ENCODE results near the gene NAA50.

The NAA50 gene

DNA sequence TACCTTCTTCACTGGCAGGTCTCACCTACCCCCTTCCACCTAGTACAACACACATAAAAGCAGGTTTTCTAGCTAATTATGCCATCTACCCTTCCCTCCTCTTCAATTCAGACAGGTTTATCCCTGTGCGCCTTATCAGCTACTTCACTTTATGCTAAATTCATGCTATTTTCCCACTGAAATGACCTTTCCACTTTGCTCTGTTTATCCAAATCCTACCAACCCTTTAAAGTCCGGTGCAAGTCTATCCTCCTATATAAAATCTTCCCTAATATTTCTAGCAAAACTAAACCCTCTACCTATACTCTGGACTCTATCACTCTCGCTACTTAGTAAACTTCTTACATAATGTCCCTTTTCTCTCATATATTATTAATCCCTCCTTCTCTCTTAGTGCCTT is 55.6 kb downstream of the NAA50 start:
- FAIRE-seq = no peak
- DNase-seq (ENCODE audit: low spot score) = no peak

DNA sequence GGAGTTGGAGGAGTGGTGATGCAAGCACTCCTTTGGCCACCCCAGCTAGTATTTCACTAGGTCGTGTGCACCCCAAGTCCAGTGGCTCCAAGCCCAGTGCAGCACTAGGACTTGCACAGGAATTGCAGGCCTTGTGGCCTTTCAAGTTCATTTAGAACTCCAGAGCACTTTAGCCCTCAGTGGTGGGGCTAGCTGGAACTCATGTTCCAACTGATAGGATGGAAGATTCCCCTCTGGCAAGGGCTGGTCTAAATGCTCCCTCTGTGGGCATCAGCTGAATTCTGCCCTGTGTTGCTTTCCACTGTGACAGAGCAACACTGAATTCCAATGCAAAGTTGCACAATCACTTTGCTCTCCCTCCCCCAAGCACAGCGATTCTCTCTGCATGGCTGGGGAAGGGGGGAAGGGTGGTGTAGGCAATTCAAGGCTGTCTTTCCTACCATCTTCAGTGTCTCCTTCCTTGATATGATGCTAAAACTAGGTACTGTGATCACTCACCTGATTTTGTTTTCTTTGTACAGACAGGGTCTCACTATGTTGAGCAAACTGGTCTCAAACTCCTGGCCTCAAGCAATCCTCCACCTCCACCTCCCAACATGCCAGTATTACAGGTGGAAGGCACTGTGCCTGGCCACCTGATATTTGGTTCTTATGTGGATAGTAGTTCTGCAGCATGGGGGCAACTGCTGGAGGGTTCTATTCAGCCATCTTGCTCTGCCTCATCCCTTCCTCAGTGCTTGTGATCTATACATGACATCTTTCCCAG is 59.9 kb downstream of the NAA50 start:
- no peak for DNase-seq (ENCODE audit: low spot score)
- FAIRE-seq = peak; percentile 74

DNA sequence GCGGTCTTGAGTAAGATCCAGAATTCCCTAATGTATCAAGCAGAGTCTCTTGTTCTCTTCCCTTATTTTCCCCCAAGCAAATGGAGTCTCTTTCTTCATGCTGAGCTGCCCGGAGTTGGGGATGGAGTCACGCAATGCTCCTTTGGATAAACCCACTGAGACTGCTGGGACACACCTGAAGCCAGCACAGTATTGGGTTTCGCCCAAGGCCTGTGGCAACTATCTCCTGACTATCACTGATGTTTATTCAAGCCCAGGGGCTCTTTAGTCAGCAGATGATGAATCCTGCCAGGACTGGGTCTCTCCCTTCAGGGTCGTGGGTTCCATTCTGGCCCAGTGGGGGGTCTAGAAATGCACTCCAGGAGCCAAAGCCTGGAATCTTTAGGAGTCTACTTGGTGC is 60.9 kb downstream of the NAA50 start:
- DNase-seq (ENCODE audit: low spot score) (no peak), FAIRE-seq (no peak)

DNA sequence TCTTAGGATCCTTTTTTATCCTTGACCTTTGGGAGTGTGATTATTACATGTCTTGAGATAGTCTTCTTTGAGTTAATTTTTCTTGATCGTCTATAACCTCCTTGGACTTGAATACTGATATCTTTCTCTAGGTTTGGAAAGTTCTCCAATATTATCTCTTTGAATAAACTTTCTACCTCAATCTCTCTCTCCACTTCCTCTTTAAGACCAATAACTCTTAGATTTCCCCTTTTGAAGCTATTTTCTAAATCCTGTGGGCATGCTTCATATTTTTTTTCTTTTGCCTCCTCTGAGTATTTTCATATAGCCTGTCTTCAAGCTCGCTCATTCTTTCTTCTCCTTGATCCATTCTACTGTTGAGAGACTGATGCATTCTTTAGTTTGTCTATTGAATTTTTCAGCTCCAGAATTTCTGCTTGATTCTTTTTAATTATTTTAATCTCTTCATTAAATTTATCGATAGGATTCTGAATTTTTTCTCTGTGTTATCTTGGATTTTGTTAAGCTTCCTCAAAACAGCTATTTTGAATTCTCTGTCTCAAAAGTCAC is 61.7 kb downstream of the NAA50 start:
- FAIRE-seq (no peak), DNase-seq (ENCODE audit: low spot score) (no peak)

DNA sequence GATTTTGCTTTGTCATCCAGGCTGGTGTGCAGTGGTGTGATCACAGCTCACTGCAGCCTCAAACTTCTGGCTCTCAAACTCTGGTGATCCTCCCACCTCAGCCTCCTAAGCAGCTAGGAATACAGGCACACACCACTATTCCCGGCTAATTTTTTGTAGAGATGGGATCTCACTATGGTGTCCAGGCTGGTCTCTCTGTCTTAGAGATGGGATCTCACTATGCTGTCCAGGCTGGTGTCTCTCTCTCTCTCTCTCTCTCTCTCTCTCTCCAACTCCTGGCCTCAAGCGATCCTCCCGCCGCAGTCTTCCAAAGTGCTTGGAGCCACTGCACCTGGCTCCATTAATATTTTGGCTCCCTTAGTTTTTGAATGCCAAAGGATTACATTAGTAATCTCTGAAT is 67.3 kb downstream of the NAA50 start:
- no peak for DNase-seq (ENCODE audit: low spot score)
- no peak for FAIRE-seq

DNA sequence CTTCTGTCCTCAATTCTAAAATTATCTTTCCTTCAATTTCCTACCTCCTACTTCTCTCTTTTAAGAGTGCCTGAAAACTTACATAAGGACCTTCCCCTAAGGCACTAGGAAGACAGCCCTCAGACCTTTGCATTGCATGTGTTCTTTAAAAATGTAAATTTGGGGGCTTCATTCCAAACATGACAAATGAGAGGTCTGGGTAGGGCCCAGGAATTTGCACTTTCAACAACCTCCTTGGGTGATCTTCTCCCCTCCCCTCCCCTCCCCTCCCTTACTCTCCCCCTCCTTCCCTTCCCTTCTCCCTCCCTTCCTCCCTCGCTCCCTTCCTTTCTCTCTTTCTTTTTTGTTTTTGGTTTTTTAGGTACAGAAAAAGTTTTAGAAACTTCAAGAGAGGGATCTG is 68.3 kb downstream of the NAA50 start:
- FAIRE-seq (no peak), DNase-seq (ENCODE audit: low spot score) (no peak)

DNA sequence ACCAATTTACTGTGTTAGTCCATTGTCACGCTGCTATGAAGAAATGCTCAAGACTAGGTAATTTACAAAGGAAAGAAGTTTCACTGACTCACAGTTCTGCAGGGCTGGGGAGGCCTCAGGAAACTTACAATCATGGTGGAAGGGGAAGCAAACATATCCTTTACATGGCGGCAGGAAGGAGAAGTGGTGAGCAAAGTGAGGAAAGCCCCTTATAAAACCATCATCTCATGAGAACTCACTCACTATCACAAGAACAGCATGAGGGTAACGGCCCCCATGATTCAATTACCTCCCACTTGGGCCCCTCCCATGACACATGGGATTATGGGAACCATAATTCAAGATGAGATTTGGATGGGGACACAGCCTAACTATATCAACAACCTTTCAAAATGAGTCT is 69.8 kb downstream of the NAA50 start:
- DNase-seq (ENCODE audit: low spot score) (no peak), FAIRE-seq (no peak)

DNA sequence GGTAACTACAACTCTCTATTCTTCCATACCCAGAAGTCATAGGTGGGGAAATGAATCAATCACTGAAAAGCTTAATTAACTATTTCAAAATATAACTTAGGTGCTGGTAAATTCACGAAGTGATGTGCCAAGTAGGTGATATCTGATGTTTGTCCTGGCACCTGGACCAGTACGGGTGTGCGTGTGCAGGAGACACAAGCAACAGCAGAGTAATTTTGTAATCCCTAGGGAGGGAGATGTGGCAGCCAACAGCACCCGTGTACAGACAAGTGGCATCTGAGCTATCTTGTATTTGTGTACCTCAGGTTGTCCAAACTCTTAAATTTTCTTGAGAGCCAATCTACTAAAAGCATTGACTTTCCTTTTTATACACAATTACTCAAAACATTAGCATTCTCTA is 72.5 kb downstream of the NAA50 start:
- FAIRE-seq (no peak), DNase-seq (ENCODE audit: low spot score) (no peak)

DNA sequence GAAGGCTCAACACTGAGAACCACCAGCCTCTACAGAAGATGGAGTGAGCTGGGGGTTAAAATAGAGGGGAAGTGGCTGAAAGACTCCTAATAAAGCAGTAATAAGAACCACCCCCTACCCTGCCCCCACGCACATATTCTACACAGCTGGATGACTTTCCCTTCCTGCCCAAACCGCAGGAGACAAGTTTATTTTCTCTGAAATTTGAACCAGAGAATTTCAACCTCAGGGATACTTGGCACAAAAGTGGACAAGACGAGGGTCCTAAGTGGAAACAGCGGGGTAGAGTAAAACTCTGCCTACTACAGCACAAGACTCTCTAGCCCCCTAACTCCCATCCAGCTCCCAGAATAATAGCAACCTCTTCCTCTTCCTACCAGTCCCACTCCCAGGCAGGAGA is 78.0 kb downstream of the NAA50 start:
- DNase-seq (ENCODE audit: low spot score) (no peak), FAIRE-seq (no peak)
